ENCODE results near the gene HBQ1.
"Not testable (repeated sequence)": the region's sequence is repeated elsewhere in the genome, so short reads cannot be mapped to it uniquely, and the experiment has no call there.

The HBQ1 gene

GRCh38 chr16:153550-154216 is 26.6 kb upstream of the HBQ1 start:
- peaks cover 13% of the 10 kb centered on the region for H3K4me1 Mint-ChIP-seq
- peaks cover 79% of the 10 kb centered on the region for H3K27me3 Mint-ChIP-seq
- not testable (repeated sequence) for H3K27ac Mint-ChIP-seq, H3K4me3 Mint-ChIP-seq, H3K9me3 Mint-ChIP-seq, DNase-seq
- ATAC-seq, result peak; percentile 63

- no peak overlapping the region for H3K27ac Mint-ChIP-seq
- no peaks in the 10 kb centered on the region for H3K9me3 Mint-ChIP-seq
- H3K4me3 Mint-ChIP-seq, result peak overlapping the region; percentile 74 to 83
- ATAC-seq (peak; percentile 40), DNase-seq (no peak)
- H3K4me1 Mint-ChIP-seq, result peaks cover 13% of the 10 kb centered on the region
- H3K27me3 Mint-ChIP-seq, result peaks cover 79% of the 10 kb centered on the region
These were observed 25.8 kb upstream of the HBQ1 start for GRCh38 chr16:154217-155030.

GRCh38 chr16:155031-155398 is 25.2 kb upstream of the HBQ1 start:
- H3K27ac Mint-ChIP-seq, result no peak overlapping the region
- H3K4me1 Mint-ChIP-seq, result peaks cover 13% of the 10 kb centered on the region
- no peaks in the 10 kb centered on the region for H3K9me3 Mint-ChIP-seq
- peak overlapping the region; percentile 74 to 83 for H3K4me3 Mint-ChIP-seq
- DNase-seq, result no peak
- no peak for ATAC-seq
- peaks cover 79% of the 10 kb centered on the region for H3K27me3 Mint-ChIP-seq

- DNase-seq (no peak), ATAC-seq (no peak)
- Mint-ChIP-seq H3K4me1 (peaks cover 10% of the 10 kb centered on the region), H3K4me3 (no peak overlapping the region), H3K27ac (no peak overlapping the region), H3K27me3 (peaks cover 74% of the 10 kb centered on the region), H3K9me3 (no peaks in the 10 kb centered on the region)
These were observed 21.0 kb upstream of the HBQ1 start for GRCh38 chr16:159136-159849.

GRCh38 chr16:160242-160641 is 20.0 kb upstream of the HBQ1 start:
- not testable (repeated sequence) for H3K4me1 Mint-ChIP-seq, ATAC-seq, H3K27ac Mint-ChIP-seq, DNase-seq, H3K4me3 Mint-ChIP-seq, H3K9me3 Mint-ChIP-seq
- H3K27me3 Mint-ChIP-seq, result peaks cover 68% of the 10 kb centered on the region

- Mint-ChIP-seq H3K4me1 (peaks cover 8% of the 10 kb centered on the region), H3K9me3 (no peaks in the 10 kb centered on the region), H3K4me3 (no peak overlapping the region), H3K27me3 (peaks cover 69% of the 10 kb centered on the region), H3K27ac (no peak overlapping the region)
- ATAC-seq (no peak), DNase-seq (no peak)
These were observed 19.5 kb upstream of the HBQ1 start for GRCh38 chr16:160691-161190.

- Mint-ChIP-seq H3K27ac (no peak overlapping the region), H3K4me3 (no peak overlapping the region), H3K27me3 (peaks cover 70% of the 10 kb centered on the region), H3K4me1 (peaks cover 18% of the 10 kb centered on the region), H3K9me3 (no peaks in the 10 kb centered on the region)
- ATAC-seq (no peak), DNase-seq (no peak)
These were observed 17.8 kb upstream of the HBQ1 start for GRCh38 chr16:162271-162991.

- not testable (repeated sequence) for H3K4me3 Mint-ChIP-seq, H3K27ac Mint-ChIP-seq, H3K9me3 Mint-ChIP-seq, DNase-seq
- ATAC-seq, result peak; percentile 54
- H3K27me3 Mint-ChIP-seq, result peaks cover 74% of the 10 kb centered on the region
- H3K4me1 Mint-ChIP-seq, result peaks cover 18% of the 10 kb centered on the region
These were observed 17.1 kb upstream of the HBQ1 start for GRCh38 chr16:163139-163538.

- not testable (repeated sequence) for H3K9me3 Mint-ChIP-seq, H3K27ac Mint-ChIP-seq, DNase-seq
- ATAC-seq, result peak; percentile 26
- Mint-ChIP-seq H3K4me1 (peaks cover 18% of the 10 kb centered on the region), H3K4me3 (peak overlapping the region; percentile 38 to 56), H3K27me3 (peaks cover 75% of the 10 kb centered on the region)
These were observed 16.6 kb upstream of the HBQ1 start for GRCh38 chr16:163696-164095.

- H3K9me3 Mint-ChIP-seq, H3K4me3 Mint-ChIP-seq, H3K27ac Mint-ChIP-seq, DNase-seq: not testable (repeated sequence)
- Mint-ChIP-seq H3K27me3 (peaks cover 75% of the 10 kb centered on the region), H3K4me1 (peaks cover 18% of the 10 kb centered on the region)
- peak; percentile 58 for ATAC-seq
These were observed 16.0 kb upstream of the HBQ1 start for GRCh38 chr16:164134-164823.

- no peaks in the 10 kb centered on the region for H3K9me3 Mint-ChIP-seq
- peaks cover 75% of the 10 kb centered on the region for H3K27me3 Mint-ChIP-seq
- H3K4me1 Mint-ChIP-seq, result peaks cover 19% of the 10 kb centered on the region
These were observed 15.3 kb upstream of the HBQ1 start for GRCh38 chr16:164827-165538.

GRCh38 chr16:165539-166374 is 14.5 kb upstream of the HBQ1 start, which contains the start of gene HBM:
TSS of gene HBM (plus strand) at chr16:165978. CDS start at chr16:165998, 20 bp downstream.
- Mint-ChIP-seq H3K4me1 (peaks cover 27% of the 10 kb centered on the region), H3K9me3 (no peaks in the 10 kb centered on the region), H3K27ac (no peak within 1 kb of the TSS), H3K27me3 (peaks cover 81% of the 10 kb centered on the region), H3K4me3 (peak within 1 kb of the TSS; percentile 58 to 63)
- ATAC-seq (no peak), DNase-seq (no peak)

More at GRCh38 chr16:164827-165538, 15.3 kb upstream of the HBQ1 start:
- Mint-ChIP-seq H3K27ac (no peak overlapping the region), H3K4me3 (peak overlapping the region; percentile 58 to 63)
- ATAC-seq (peak; percentile 35), DNase-seq (no peak)

GRCh38 chr16:166375-167121 is 13.7 kb upstream of the HBQ1 start:
- no peak overlapping the region for H3K27ac Mint-ChIP-seq
- ATAC-seq (no peak), DNase-seq (no peak)
- peaks cover 81% of the 10 kb centered on the region for H3K27me3 Mint-ChIP-seq
- peaks cover 30% of the 10 kb centered on the region for H3K4me1 Mint-ChIP-seq
- peak overlapping the region in 1 of 2 donors; percentile 63 for H3K4me3 Mint-ChIP-seq
- no peaks in the 10 kb centered on the region for H3K9me3 Mint-ChIP-seq

All from stimulated activated naive CD8-positive, alpha-beta T cell treated with anti-CD3 and anti-CD28 coated beads, Interleukin-15, amount 100 ng/mL, for 72 hours (primary cell).